Neural progenitor cell (in vitro differentiated cells): ENCODE results near the gene ABO. TPM values are rescaled to one million over a fixed set of nuclear protein-coding genes. Genes with fewer than 3 reads are reported as not detected.

Experiments used
- DNase-seq: peaks from one replicate; pipeline ENCODE4 v3.0.0-alpha.2; 2016; ENCODE audit warnings: low spot score
- H2AFZ ChIP-seq: fragments of 200-600 bp; sonication (generic); replicated peaks from 2 replicates; pipeline ENCODE4 v1.6.1; 2016; ENCODE audit warnings: antibody characterized with exemption
- H3F3A ChIP-seq: fragments of 200-600 bp; sonication (generic); 2 replicates; pipeline ENCODE4 v1.6.1; 2016; ENCODE audit warnings: antibody characterized with exemption, low read depth
- H3K27ac ChIP-seq: fragments of 200-600 bp; sonication (generic); 2 replicates; pipeline ENCODE4 v1.5.1; 2016; ENCODE audit warnings: mild to moderate bottlenecking
- H3K27me3 ChIP-seq: fragments of 200-600 bp; sonication (generic); 2 replicates; pipeline ENCODE4 v1.6.1; 2016; ENCODE audit warnings: mild to moderate bottlenecking, moderate library complexity
- H3K36me3 ChIP-seq: fragments of 200-600 bp; sonication (generic); 2 replicates; pipeline ENCODE4 v1.5.1; 2016
- H3K4me1 ChIP-seq: fragments of 200-600 bp; sonication (generic); 2 replicates; pipeline ENCODE4 v1.6.1; 2016; ENCODE audit warnings: mixed run types
- H3K4me2 ChIP-seq: fragments of 200-600 bp; sonication (generic); 2 replicates; pipeline ENCODE4 v1.6.1; 2016
- H3K4me3 ChIP-seq: fragments of 200-600 bp; sonication (generic); 2 replicates; pipeline ENCODE4 v1.5.1; 2016
- H3K79me2 ChIP-seq: fragments of 200-600 bp; sonication (generic); 2 replicates; pipeline ENCODE4 v1.6.1; 2016; ENCODE audit warnings: low read depth
- H3K9ac ChIP-seq: fragments of 200-600 bp; sonication (generic); 2 replicates; pipeline ENCODE4 v1.6.1; 2016
- H3K9me3 ChIP-seq: fragments of 200-600 bp; sonication (generic); 2 replicates; pipeline ENCODE4 v1.5.1; 2016; ENCODE audit warnings: low read depth
- H4K20me1 ChIP-seq: fragments of 200-600 bp; sonication (generic); 2 replicates; pipeline ENCODE4 v1.6.1; 2016; ENCODE audit warnings: low read depth
- H3K27ac Mint-ChIP-seq: 3 replicates; pipeline ENCODE4 v1.8.0; 2021; ENCODE audit warnings: mixed read lengths
- H3K27me3 Mint-ChIP-seq: 2 replicates; pipeline ENCODE4 v1.8.0; 2022; ENCODE audit warnings: low read depth, mild to moderate bottlenecking, inconsistent platforms, moderate library complexity, mixed read lengths; ENCODE audit not compliant: insufficient read depth
- H3K36me3 Mint-ChIP-seq: 3 replicates; pipeline ENCODE4 v1.8.0; 2021; ENCODE audit warnings: mixed read lengths
- H3K4me1 Mint-ChIP-seq: 3 replicates; pipeline ENCODE4 v1.8.0; 2021; ENCODE audit warnings: mixed read lengths
- H3K4me3 Mint-ChIP-seq: 3 replicates; pipeline ENCODE4 v1.8.0; 2021; ENCODE audit warnings: mild to moderate bottlenecking, moderate library complexity, mixed read lengths
- H3K9me3 Mint-ChIP-seq: 3 replicates; pipeline ENCODE4 v1.8.0; 2020; ENCODE audit warnings: mixed read lengths
- EZH2 ChIP-seq: fragments of 200-600 bp; sonication (generic); IDR thresholded peaks from 2 replicates; pipeline ENCODE4 v1.6.1; 2017; ENCODE audit warnings: antibody characterized with exemption, mild to moderate bottlenecking, moderate library complexity
- EZH2phosphoT487 ChIP-seq: fragments of 200-600 bp; sonication (generic); IDR thresholded peaks from 2 replicates; pipeline ENCODE4 v1.6.1; 2017; ENCODE audit warnings: antibody characterized with exemption
- total RNA-seq: library from RNA; depleted of rRNA; stranded (reverse); fragments of >200 nt; gene quantifications from 2 replicates; pipeline ENCODE4 v1.2.3, GENCODE V29; 2015; ENCODE audit warnings: low replicate concordance
- TF ChIP-seq, protein P1 (sequence below): fragments of 200-600 bp; sonication (generic); IDR thresholded peaks from 2 replicates; pipeline ENCODE4 v1.5.1; 2017; ENCODE audit warnings: antibody characterized with exemption, mild to moderate bottlenecking

Gene ABO
- total RNA-seq, 1 donor from 2014 or later, result not detected

DNA sequence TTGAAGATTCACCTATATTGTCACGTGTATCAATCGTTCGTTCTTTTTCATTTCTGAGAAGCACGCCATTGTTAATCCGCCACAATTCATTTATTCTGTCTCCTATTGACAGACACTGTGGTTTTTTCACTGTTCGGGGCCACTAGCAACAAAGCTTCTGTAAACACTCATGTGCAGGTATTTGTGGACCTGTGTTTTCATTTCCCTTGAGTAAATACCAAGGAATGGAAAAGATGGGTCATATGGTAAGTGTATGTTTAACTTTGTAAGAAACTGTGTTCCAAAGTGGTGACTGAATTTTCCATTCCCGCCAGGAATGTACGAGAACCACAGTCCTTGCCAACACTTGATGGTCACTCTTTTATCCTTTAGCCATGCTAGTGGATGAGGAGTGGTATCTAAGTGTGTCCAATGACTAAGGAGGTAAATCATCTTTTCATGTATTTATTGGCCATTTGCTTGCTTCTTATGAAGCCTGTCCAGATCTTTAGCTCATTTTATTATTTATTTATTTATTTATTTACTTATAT is 10.7 kb downstream of the ABO start:
- H3K4me3 ChIP-seq, result no peak overlapping the region
- H3K27ac ChIP-seq, result no peak overlapping the region
- H3K27me3 ChIP-seq, result no peaks in the 10 kb centered on the region
- Mint-ChIP-seq H3K4me1 (no peaks in the 10 kb centered on the region), H3K36me3 (no peaks in the 10 kb centered on the region), H3K9me3 (peaks cover 3% of the 10 kb centered on the region), H3K27ac (no peak overlapping the region), H3K27me3 (peaks cover 9% of the 10 kb centered on the region), H3K4me3 (no peak overlapping the region)
- no peak overlapping the region for H3K4me2 ChIP-seq
- no peaks in the 10 kb centered on the region for H3K9me3 ChIP-seq
- no peak for DNase-seq
- no peaks in the 10 kb centered on the region for H3K36me3 ChIP-seq
- H4K20me1 ChIP-seq, result no peaks in the 10 kb centered on the region
- H2AFZ ChIP-seq, result no peak overlapping the region
- H3F3A ChIP-seq, result no peaks in the 10 kb centered on the region
- no peak overlapping the region for H3K9ac ChIP-seq
- H3K4me1 ChIP-seq, result no peaks in the 10 kb centered on the region
- no peak for TF ChIP-seq EZH2phosphoT487
- TF ChIP-seq EZH2, result no peak
- TF ChIP-seq, protein P1, sequence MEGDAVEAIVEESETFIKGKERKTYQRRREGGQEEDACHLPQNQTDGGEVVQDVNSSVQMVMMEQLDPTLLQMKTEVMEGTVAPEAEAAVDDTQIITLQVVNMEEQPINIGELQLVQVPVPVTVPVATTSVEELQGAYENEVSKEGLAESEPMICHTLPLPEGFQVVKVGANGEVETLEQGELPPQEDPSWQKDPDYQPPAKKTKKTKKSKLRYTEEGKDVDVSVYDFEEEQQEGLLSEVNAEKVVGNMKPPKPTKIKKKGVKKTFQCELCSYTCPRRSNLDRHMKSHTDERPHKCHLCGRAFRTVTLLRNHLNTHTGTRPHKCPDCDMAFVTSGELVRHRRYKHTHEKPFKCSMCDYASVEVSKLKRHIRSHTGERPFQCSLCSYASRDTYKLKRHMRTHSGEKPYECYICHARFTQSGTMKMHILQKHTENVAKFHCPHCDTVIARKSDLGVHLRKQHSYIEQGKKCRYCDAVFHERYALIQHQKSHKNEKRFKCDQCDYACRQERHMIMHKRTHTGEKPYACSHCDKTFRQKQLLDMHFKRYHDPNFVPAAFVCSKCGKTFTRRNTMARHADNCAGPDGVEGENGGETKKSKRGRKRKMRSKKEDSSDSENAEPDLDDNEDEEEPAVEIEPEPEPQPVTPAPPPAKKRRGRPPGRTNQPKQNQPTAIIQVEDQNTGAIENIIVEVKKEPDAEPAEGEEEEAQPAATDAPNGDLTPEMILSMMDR, result no peak
- no peaks in the 10 kb centered on the region for H3K79me2 ChIP-seq

DNA sequence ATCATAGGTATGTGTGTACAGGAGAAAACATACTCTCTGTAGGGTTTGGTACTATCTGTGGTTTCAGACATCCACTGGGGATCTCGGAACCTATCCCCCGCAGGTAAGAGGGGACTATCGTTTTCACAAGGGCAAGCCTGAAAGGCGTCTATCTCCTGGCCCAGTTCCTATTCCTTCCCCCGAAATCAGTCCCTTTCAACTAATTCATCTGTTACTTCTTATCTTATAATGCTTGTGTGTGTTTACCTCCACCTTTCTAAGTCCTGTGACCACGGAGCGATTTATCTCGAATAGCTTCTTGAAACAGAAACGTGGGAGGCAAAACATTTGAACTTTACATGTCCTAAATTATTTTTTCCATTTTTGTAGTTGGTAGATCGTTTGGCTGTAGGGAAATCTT is 11.4 kb downstream of the ABO start:
- peaks cover 9% of the 10 kb centered on the region for H3K27me3 Mint-ChIP-seq

DNA sequence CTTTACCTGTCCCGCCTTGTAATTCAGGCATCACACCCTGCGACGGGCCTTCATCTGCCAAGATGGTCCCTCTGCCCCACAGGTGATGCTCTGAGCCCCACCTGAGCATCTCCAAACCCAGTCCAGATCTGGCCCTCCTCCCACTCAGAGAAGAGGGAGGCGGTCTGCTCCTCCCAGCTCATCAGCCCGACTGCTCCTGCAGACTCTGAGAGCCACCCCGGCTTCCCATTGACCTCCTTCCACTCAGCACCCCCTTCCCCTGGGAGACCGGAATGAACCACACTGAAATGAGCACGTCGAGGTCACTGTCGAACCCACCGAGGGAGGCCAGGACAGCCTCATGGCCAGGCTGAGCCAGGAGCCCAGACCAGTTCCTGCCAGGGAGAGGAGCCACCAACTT is 12.8 kb downstream of the ABO start:
- H3K27me3 Mint-ChIP-seq, result peaks cover 9% of the 10 kb centered on the region
- Histone ChIP-seq H3K27ac (no peak overlapping the region), H3F3A (no peaks in the 10 kb centered on the region), H3K4me3 (no peak overlapping the region), H3K4me1 (peaks cover 8% of the 10 kb centered on the region), H3K4me2 (no peak overlapping the region), H3K9me3 (no peaks in the 10 kb centered on the region), H4K20me1 (no peaks in the 10 kb centered on the region), H3K79me2 (no peaks in the 10 kb centered on the region), H2AFZ (no peak overlapping the region), H3K27me3 (no peaks in the 10 kb centered on the region), H3K36me3 (no peaks in the 10 kb centered on the region), H3K9ac (no peak overlapping the region)
- no peak for TF ChIP-seq EZH2
- TF ChIP-seq, protein P1, result no peak
- no peak for TF ChIP-seq EZH2phosphoT487
- no peak overlapping the region for H3K27ac Mint-ChIP-seq
- H3K36me3 Mint-ChIP-seq, result no peaks in the 10 kb centered on the region
- H3K4me3 Mint-ChIP-seq, result no peak overlapping the region
- H3K4me1 Mint-ChIP-seq, result peaks cover 3% of the 10 kb centered on the region
- H3K9me3 Mint-ChIP-seq, result peaks cover 3% of the 10 kb centered on the region
- DNase-seq, result no peak

More for the DNA sequence above, 11.4 kb downstream of the ABO start:
- Mint-ChIP-seq H3K4me3 (no peak overlapping the region), H3K36me3 (no peaks in the 10 kb centered on the region), H3K27ac (no peak overlapping the region), H3K9me3 (peaks cover 3% of the 10 kb centered on the region), H3K4me1 (no peaks in the 10 kb centered on the region)
- Histone ChIP-seq H2AFZ (no peak overlapping the region), H3K4me2 (no peak overlapping the region), H4K20me1 (no peaks in the 10 kb centered on the region), H3K79me2 (no peaks in the 10 kb centered on the region), H3K36me3 (no peaks in the 10 kb centered on the region), H3K4me3 (no peak overlapping the region), H3K4me1 (no peaks in the 10 kb centered on the region), H3F3A (no peaks in the 10 kb centered on the region), H3K27me3 (no peaks in the 10 kb centered on the region), H3K27ac (no peak overlapping the region), H3K9me3 (no peaks in the 10 kb centered on the region), H3K9ac (no peak overlapping the region)
- DNase-seq, result no peak
- TF ChIP-seq EZH2phosphoT487 (no peak), EZH2 (no peak)
- TF ChIP-seq, protein P1, result no peak
